Measurements from ENCODE around the gene KCNJ6. TPM values are rescaled to one million over a fixed set of nuclear protein-coding genes. Genes with fewer than 3 reads are reported as not detected.

Gene KCNJ6
- total and polyA plus RNA-seq, 10 of the 15 experiments (the other 5 are each of a cell fraction or from before 2014, with no cell fraction given), result 0.03 to 0.07 (median 0.04) TPM; not detected in 7

- RAD21 ChIA-PET (ENCODE audit: unreplicated experiment), result no interaction called here
- Histone ChIP-seq H2AFZ (ENCODE audit: control insufficient read depth, low read depth, low read length) (no peak overlapping the region), H4K20me1 (ENCODE audit: control insufficient read depth, insufficient read depth) (no peaks in the 10 kb centered on the region), H3K27ac (ENCODE audit: control insufficient read depth, insufficient read depth) (no peak overlapping the region), H3K4me3 (no peak overlapping the region), H3K9me3 (replicated peaks; ENCODE audit: control insufficient read depth, insufficient read depth, low read length) (no peaks in the 10 kb centered on the region), H3K27me3 (replicated peaks in 1 of 2; ENCODE audit: control insufficient read depth in 2 of 2, insufficient read depth in 2 of 2, low read length in 1 of 2) (no peaks in the 10 kb centered on the region; a peak in 1 of 4 replicates), H3K9ac (ENCODE audit: control insufficient read depth, insufficient read depth, low read length) (no peak overlapping the region), H3K36me3 (ENCODE audit: control insufficient read depth in 2 of 2, insufficient read depth in 2 of 2, low read length in 1 of 2) (no peaks in the 10 kb centered on the region), H3K4me2 (ENCODE audit: control insufficient read depth, insufficient read depth) (no peak overlapping the region), H3K4me1 (ENCODE audit: control insufficient read depth, insufficient read depth, low read length) (no peaks in the 10 kb centered on the region), H3K79me2 (ENCODE audit: control insufficient read depth, insufficient read depth, low read length) (no peaks in the 10 kb centered on the region)
- in situ Hi-C loops (cut with MboI) (loop anchor here (10.0 kb wide), 1 partner anchor 60 kb away; no protein-coding TSS in a partner anchor), intact Hi-C loops (cut with micrococcal nuclease; ENCODE audit: unreplicated experiment) (no loop called here)
- CTCF ChIA-PET, result interaction anchor here (0.6 to 0.9 kb wide), 2 partner anchors 32 to 316 kb away, joined by 3 read pairs; no protein-coding TSS in a partner anchor
- TF ChIP-seq CEBPZ (IDR thresholded peaks at IDR 0.05; ENCODE audit: low read depth, low read length) (no peak), NR2C2 (IDR thresholded peaks at IDR 0.05; ENCODE audit: borderline replicate concordance, control insufficient read depth, insufficient read length, low read depth) (no peak), RCOR1 (conservative IDR thresholded peaks at IDR 0.05; ENCODE audit: low read depth, low read length) (no peak), EZH2 (IDR thresholded peaks at IDR 0.05; ENCODE audit: borderline replicate concordance, control insufficient read depth, low read depth, low read length) (no peak), CREM (IDR thresholded peaks at IDR 0.05; ENCODE audit: low read depth) (no peak), SIX5 (IDR thresholded peaks at IDR 0.05; ENCODE audit: low read depth, low read length, severe bottlenecking) (no peak), ZNF274 (IDR thresholded peaks at IDR 0.05; ENCODE audit: insufficient read depth, insufficient read length) (no peak), REST (IDR thresholded peaks at IDR 0.05; ENCODE audit: low read depth, low read length) (no peak), RAD51 (IDR thresholded peaks at IDR 0.05) (no peak)
- BruUV-seq (replicated peaks), result no TSS peak
- SMC1A ChIA-PET (ENCODE audit: uncharacterized antibody, unreplicated experiment), result no interaction called here
- WGBS (ENCODE audit: insufficient coverage, insufficient replicate concordance, low lambda C conversion rate, missing lambda C conversion rate), result 53% methylated on average over 2 of the region's 2 CpGs
- ATAC-seq (no peak), DNase-seq (ENCODE audit: low read depth, low spot score) (no peak), FAIRE-seq (no peak)
- POLR2A ChIA-PET, result no interaction called here
Observed at GRCh38 chr21:37744551-37744950, 171.7 kb downstream of the KCNJ6 start.

All from GM12878 (cell line).